Lower leg skin (tissue), 4 donors: Measurements from ENCODE around the gene PRDM16. TPM values are rescaled to one million over a fixed set of nuclear protein-coding genes. Genes with fewer than 3 reads are reported as not detected.

ENCODE experiments used
- DNase-seq, 2 donors: peaks; one replicate each; pipeline ENCODE4 v3.0.0-alpha.2; 2019; ENCODE audit warnings: low spot score in 2 of 2
- H3K4me3 ChIP-seq: fragments of 200-600 bp; sonication (generic); 2 replicates; pipeline ENCODE4 v1.5.1; 2017; ENCODE audit warnings: mild to moderate bottlenecking, low read depth; ENCODE audit not compliant: poor library complexity, severe bottlenecking
- CTCF ChIP-seq, 3 donors: fragments of 450-650 bp; IDR thresholded peaks; one replicate each; pipeline ENCODE4 v1.5.1; 2016; ENCODE audit warnings: antibody characterized with exemption in 3 of 3, mild to moderate bottlenecking in 3 of 3, moderate library complexity in 2 of 3
- POLR2A ChIP-seq, 2 donors: fragments of 450-650 bp; IDR thresholded peaks; one replicate each; pipeline ENCODE4 v1.6.1; 2016 to 2017; ENCODE audit warnings: antibody characterized with exemption in 2 of 2, mild to moderate bottlenecking in 1 of 2, moderate library complexity in 1 of 2
- WGBS, 2 donors: methylation state at CpG; one replicate each; pipeline ENCODE4 v1.1.5; 2018; 5-methylcytosine and 5-hydroxymethylcytosine counted together
- intact Hi-C: fragments of 100-400 bp; cut with DNase I; formaldehyde crosslinking; loops from one replicate; pipeline ENCODE4 v1.15.0; 2023; ENCODE audit warnings: low total_unique reads
- total RNA-seq, 4 donors: library from RNA; depleted of rRNA; stranded (reverse); fragments of >200 nt; gene quantifications; one replicate each; pipeline ENCODE4 v1.1.0, GENCODE V29; 2016

The PRDM16 gene
- total RNA-seq, 4 donors from 2014 or later: 0.08 to 0.91 (median 0.56) TPM; not detected in 1

DNA sequence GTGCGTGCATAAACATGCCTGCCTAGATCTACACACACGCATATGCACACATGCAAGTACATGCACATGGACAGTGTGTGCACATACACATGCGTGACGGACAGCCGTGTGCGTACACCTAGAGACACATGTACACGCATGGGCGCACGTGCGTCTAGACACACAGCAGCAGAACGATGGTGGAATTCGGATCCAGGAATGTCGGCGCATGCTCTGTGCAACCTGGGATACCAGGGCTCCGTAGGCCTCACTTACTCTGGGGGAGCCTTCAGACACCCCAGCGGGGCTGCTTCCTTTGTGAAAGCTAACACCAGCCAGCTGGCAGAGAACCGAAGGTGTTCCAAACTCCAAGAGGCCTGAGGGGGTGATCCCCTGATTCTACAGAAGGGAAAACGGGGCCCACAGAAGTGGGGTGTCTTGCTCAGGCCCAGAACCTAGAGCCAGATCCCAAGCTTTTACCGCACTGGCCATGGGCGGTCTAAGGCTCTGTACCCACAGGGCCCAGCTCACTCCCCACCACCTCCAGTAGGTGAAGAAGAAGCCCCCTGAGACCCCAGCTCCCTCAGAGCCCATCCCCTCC, 358.0 kb downstream of the PRDM16 start:
- intact Hi-C loops: no loop called here
- no peak for TF ChIP-seq POLR2A (IDR thresholded peaks at IDR 0.05)
- TF ChIP-seq CTCF (IDR thresholded peaks at IDR 0.05): no peak
- DNase-seq: no peak
- 90 to 93% methylated on average over 19 to 20 of the region's 20 CpGs for WGBS, 2 donors
- H3K4me3 ChIP-seq: no peak overlapping the region

GRCh38 chr1:3427711-3428704, 359.0 kb downstream of the PRDM16 start:
- DNase-seq: no peak
- TF ChIP-seq CTCF (IDR thresholded peaks at IDR 0.05): no peak
- TF ChIP-seq POLR2A (IDR thresholded peaks at IDR 0.05): no peak
- 87 to 88% methylated on average over 22 to 37 of the region's 43 CpGs for WGBS, 2 donors
- no peak overlapping the region for H3K4me3 ChIP-seq
- intact Hi-C loops: no loop called here

DNA sequence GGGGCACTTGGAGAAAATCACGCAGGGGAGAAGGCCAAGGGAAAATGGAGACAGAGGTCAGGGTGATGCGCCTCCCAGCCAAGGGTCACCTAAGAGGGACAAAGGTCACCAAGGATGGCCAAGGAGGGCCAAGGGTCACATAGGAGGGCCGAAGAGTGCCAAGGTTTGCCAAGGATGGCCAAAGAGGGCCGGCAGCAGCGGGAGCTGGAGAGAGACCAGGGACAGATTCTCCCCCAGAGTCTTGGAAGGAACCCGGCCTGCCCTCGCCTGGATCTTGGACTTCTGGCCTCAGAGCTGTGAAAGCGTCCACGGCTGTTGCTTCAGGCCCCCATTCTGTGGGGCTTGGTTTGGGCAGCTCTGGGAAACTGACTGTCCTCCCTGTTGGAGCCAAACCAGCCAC, 359.9 kb downstream of the PRDM16 start:
- no peak for TF ChIP-seq POLR2A (IDR thresholded peaks at IDR 0.05)
- TF ChIP-seq CTCF (IDR thresholded peaks at IDR 0.05): no peak
- intact Hi-C loops: no loop called here
- WGBS, 2 donors: 87 to 91% methylated on average over 9 of the region's 9 CpGs
- H3K4me3 ChIP-seq: no peak overlapping the region
- DNase-seq: no peak

- no peak for DNase-seq
- TF ChIP-seq CTCF (IDR thresholded peaks at IDR 0.05) (no peak), POLR2A (IDR thresholded peaks at IDR 0.05) (no peak)
- WGBS, 2 donors: 76 to 83% methylated on average over 9 to 13 of the region's 13 CpGs
- intact Hi-C loops: no loop called here
- no peak overlapping the region for H3K4me3 ChIP-seq
Observed at GRCh38 chr1:3429320-3429719, 360.3 kb downstream of the PRDM16 start.

GRCh38 chr1:3429766-3430165, 360.8 kb downstream of the PRDM16 start:
- no peak for DNase-seq
- TF ChIP-seq CTCF (IDR thresholded peaks at IDR 0.05): no peak
- no peak for TF ChIP-seq POLR2A (IDR thresholded peaks at IDR 0.05)
- WGBS, 2 donors: 76 to 86% methylated on average over 16 of the region's 16 CpGs
- H3K4me3 ChIP-seq: no peak overlapping the region
- intact Hi-C loops: no loop called here
